ENCODE measurements around the gene PPP6R1. TPM values are rescaled to one million over a fixed set of nuclear protein-coding genes. Genes with fewer than 3 reads are reported as not detected.
A peak's percentile ranks its signal among the peaks of the same experiment; 100 is the strongest.

The PPP6R1 gene
- total RNA-seq, 1 donor from 2014 or later = 11.0 TPM

GRCh38 chr19:55198651-55199050, 60.2 kb downstream of the PPP6R1 start:
- DNase-seq (ENCODE audit: low spot score in 2 of 2) (no peak), FAIRE-seq (no peak)

- DNase-seq (ENCODE audit: low spot score in 2 of 2) (no peak), FAIRE-seq (no peak)
Observed at GRCh38 chr19:55197528-55197927, 61.3 kb downstream of the PPP6R1 start.

GRCh38 chr19:55196803-55197202, 62.0 kb downstream of the PPP6R1 start:
- FAIRE-seq = no peak
- no peak for DNase-seq (ENCODE audit: low spot score in 2 of 2)

GRCh38 chr19:55193481-55193880, 65.3 kb downstream of the PPP6R1 start:
- no peak for DNase-seq (ENCODE audit: low spot score in 2 of 2)
- FAIRE-seq = no peak

- DNase-seq (ENCODE audit: low spot score in 2 of 2) (peak in 1 of 2 donors; percentile 51), FAIRE-seq (no peak)
Observed at GRCh38 chr19:55189403-55189835, 69.4 kb downstream of the PPP6R1 start.

DNA sequence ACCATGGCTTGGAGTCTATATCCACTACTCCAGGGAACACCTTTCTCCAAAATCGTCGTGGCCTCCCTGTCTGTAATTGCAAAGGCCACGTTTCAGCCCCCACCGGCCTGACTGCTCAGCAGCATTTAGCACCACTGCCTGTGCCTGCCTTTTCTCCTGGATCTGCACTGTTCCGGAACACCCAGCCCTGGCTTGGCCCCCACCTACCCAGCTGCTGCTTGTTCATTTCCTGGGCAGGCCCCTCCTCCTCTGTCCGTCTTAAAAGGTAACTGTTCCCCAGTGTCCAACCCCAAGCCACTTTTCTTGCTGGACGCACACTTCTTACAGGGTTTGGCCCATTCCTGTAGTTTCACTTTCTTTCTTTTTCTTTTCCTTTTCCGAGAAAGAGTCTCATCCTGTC, 70.2 kb downstream of the PPP6R1 start:
- FAIRE-seq = no peak
- DNase-seq (ENCODE audit: low spot score in 2 of 2) = no peak

GRCh38 chr19:55186080-55186479, 72.7 kb downstream of the PPP6R1 start:
- FAIRE-seq (no peak), DNase-seq (ENCODE audit: low spot score in 2 of 2) (no peak)

- DNase-seq (ENCODE audit: low spot score in 2 of 2) (no peak), FAIRE-seq (no peak)
Observed at GRCh38 chr19:55181740-55182139, 77.1 kb downstream of the PPP6R1 start.

Small RNAs within 50 kb of the gene (small RNA-seq; reads per million reads assigned to genes)
- not detected for gene MIR6802
- gene MIR6803 = not detected
- not detected for gene MIR6804

Other genes with a start within 250 kb of the PPP6R1 start
- gene GP6, start 220.8 kb downstream of the PPP6R1 start, total RNA-seq = under 0.01 TPM
- 14.3 TPM for gene RDH13, start 195.9 kb downstream of the PPP6R1 start, total RNA-seq
- gene EPS8L1, start 183.1 kb downstream of the PPP6R1 start, total RNA-seq = 2.9 TPM
- gene PPP1R12C, start 141.4 kb downstream of the PPP6R1 start, total RNA-seq = 16.7 TPM
- 2.4 TPM for gene TNNT1, start 109.8 kb downstream of the PPP6R1 start, total RNA-seq
- 0.41 TPM for gene TNNI3, start 101.3 kb downstream of the PPP6R1 start, total RNA-seq
- not detected for gene DNAAF3, start 92.4 kb downstream of the PPP6R1 start, total RNA-seq
- 33.0 TPM for gene SYT5, start 78.7 kb downstream of the PPP6R1 start, total RNA-seq
- gene PTPRH, start 49.5 kb downstream of the PPP6R1 start, total RNA-seq = 0.41 TPM
- gene TMEM86B, start 30.3 kb downstream of the PPP6R1 start, total RNA-seq = 0.82 TPM
- 28.9 TPM for gene HSPBP1, start 21.1 kb upstream of the PPP6R1 start, total RNA-seq
- gene BRSK1, start 25.0 kb upstream of the PPP6R1 start, total RNA-seq = 81.1 TPM
- gene TMEM150B, start 66.3 kb upstream of the PPP6R1 start, total RNA-seq = not detected
- 5.7 TPM for gene KMT5C, start 80.9 kb upstream of the PPP6R1 start, total RNA-seq
- under 0.01 TPM for gene COX6B2, start 95.7 kb upstream of the PPP6R1 start, total RNA-seq
- gene GARIN5B, start 104.2 kb upstream of the PPP6R1 start, total RNA-seq = not detected
- gene IL11, start 111.4 kb upstream of the PPP6R1 start, total RNA-seq = 0.41 TPM
- not detected for gene TMEM190, start 117.8 kb upstream of the PPP6R1 start, total RNA-seq
- 0.41 TPM for gene TMEM238, start 125.3 kb upstream of the PPP6R1 start, total RNA-seq
- gene RPL28, start 126.9 kb upstream of the PPP6R1 start, total RNA-seq = 112 TPM
- gene UBE2S, start 148.8 kb upstream of the PPP6R1 start, total RNA-seq = 28.9 TPM
- 4.5 TPM for gene SHISA7, start 184.3 kb upstream of the PPP6R1 start, total RNA-seq
- 12.2 TPM for gene ISOC2, start 202.6 kb upstream of the PPP6R1 start, total RNA-seq
- not detected for gene C19orf85, start 205.7 kb upstream of the PPP6R1 start, total RNA-seq
- 0.41 TPM for gene ZNF628, start 217.6 kb upstream of the PPP6R1 start, total RNA-seq
- gene NAT14, start 226.2 kb upstream of the PPP6R1 start, total RNA-seq = 18.8 TPM
- gene SSC5D, start 229.4 kb upstream of the PPP6R1 start, total RNA-seq = under 0.01 TPM